ENCODE measurements around the gene TATDN3.

GRCh38 chr1:212838145-212838544 lies 46.5 kb downstream of the TATDN3 start:
- TF ChIP-seq CTCF (IDR thresholded peaks at IDR 0.05; ENCODE audit: low read length) = no peak
- TF ChIP-seq EZH2 (IDR thresholded peaks at IDR 0.05; ENCODE audit: borderline replicate concordance, low read length) = no peak
